ENCODE data around the gene SGF29.
"Not testable (repeated sequence)": the region's sequence is repeated elsewhere in the genome, so short reads cannot be mapped to it uniquely, and the experiment has no call there.

Gene SGF29

GRCh38 chr16:28623172-28623711 lies 69.5 kb downstream of the SGF29 start:
- no peak for DNase-seq (ENCODE audit: low read depth)
- H3K4me3 ChIP-seq (ENCODE audit: low read depth, low read length) = peak overlapping the region; percentile 35

- H3K4me3 ChIP-seq (ENCODE audit: low read depth, low read length); DNase-seq (ENCODE audit: low read depth): not testable (repeated sequence)
These were observed 77.2 kb downstream of the SGF29 start for GRCh38 chr16:28630905-28631304.

- peak; percentile 43 for DNase-seq (ENCODE audit: low read depth)
These were observed 82.5 kb downstream of the SGF29 start for GRCh38 chr16:28636093-28636823.

GRCh38 chr16:28637765-28638164 lies 84.0 kb downstream of the SGF29 start, which contains the start of gene NPIPB8:
Gene NPIPB8 (plus strand): TSS chr16:28638065. CDS start chr16:28638361, 296 bp downstream.
- not testable (repeated sequence) for DNase-seq (ENCODE audit: low read depth); H3K4me3 ChIP-seq (ENCODE audit: low read depth, low read length)

More at GRCh38 chr16:28636093-28636823, 82.5 kb downstream of the SGF29 start:
- not testable (repeated sequence) for H3K4me3 ChIP-seq (ENCODE audit: low read depth, low read length)

- not testable (repeated sequence) for H3K4me3 ChIP-seq (ENCODE audit: low read depth, low read length); DNase-seq (ENCODE audit: low read depth)
These were observed 84.6 kb downstream of the SGF29 start for GRCh38 chr16:28638359-28638758.

GRCh38 chr16:28639959-28640358 lies 86.2 kb downstream of the SGF29 start:
- not testable (repeated sequence) for H3K4me3 ChIP-seq (ENCODE audit: low read depth, low read length); DNase-seq (ENCODE audit: low read depth)
